GM23338 (cell line): ENCODE measurements around the gene ACSL3.

ENCODE experiments used
- CREB1 ChIP-seq: fragments of 250-450 bp; sonication (Bioruptor Pico); IDR thresholded peaks from 2 replicates; pipeline ENCODE4 v1.5.0; 2020; ENCODE audit warnings: low read depth, mild to moderate bottlenecking, moderate library complexity
- EZH2 ChIP-seq: fragments of 200-600 bp; sonication (generic); IDR thresholded peaks from one replicate; pipeline ENCODE4 v1.8.0; 2017; ENCODE audit warnings: antibody characterized with exemption, mild to moderate bottlenecking, low read depth; ENCODE audit not compliant: unreplicated experiment
- POLR2AphosphoS5 ChIP-seq: IDR thresholded peaks from 2 replicates; pipeline ENCODE4 v1.6.1; 2016; ENCODE audit warnings: antibody characterized with exemption, low read depth
- ZNF331 ChIP-seq: fragments of 250-450 bp; sonication (Bioruptor Pico); IDR thresholded peaks from 2 replicates; pipeline ENCODE4 v1.5.0; 2020; ENCODE audit warnings: low read depth, mild to moderate bottlenecking, moderate library complexity
- TF ChIP-seq, protein P1 (sequence below), 2 experiments: fragments of 200-600 bp in 1 of 2; sonication (generic) in 1 of 2; conservative IDR thresholded peaks; 2 replicates each; pipeline versions ENCODE4 v1.5.1 to v1.6.1; 2016 to 2017; ENCODE audit warnings: antibody characterized with exemption in 2 of 2, low read depth in 2 of 2, mild to moderate bottlenecking in 2 of 2, moderate library complexity in 1 of 2
- TF ChIP-seq, protein P2 (sequence below): IDR thresholded peaks from 2 replicates; pipeline ENCODE4 v1.6.1; 2016; ENCODE audit warnings: antibody characterized with exemption
- TF ChIP-seq, protein P3 (sequence below): IDR thresholded peaks from one replicate; pipeline ENCODE4 v1.6.1; 2018; ENCODE audit warnings: antibody characterized with exemption; ENCODE audit not compliant: unreplicated experiment
- TF ChIP-seq, protein P4 (sequence below): fragments of 250-450 bp; sonication (Bioruptor Pico); IDR thresholded peaks from 2 replicates; pipeline ENCODE4 v1.5.0; 2020; ENCODE audit warnings: mild to moderate bottlenecking, moderate library complexity

DNA sequence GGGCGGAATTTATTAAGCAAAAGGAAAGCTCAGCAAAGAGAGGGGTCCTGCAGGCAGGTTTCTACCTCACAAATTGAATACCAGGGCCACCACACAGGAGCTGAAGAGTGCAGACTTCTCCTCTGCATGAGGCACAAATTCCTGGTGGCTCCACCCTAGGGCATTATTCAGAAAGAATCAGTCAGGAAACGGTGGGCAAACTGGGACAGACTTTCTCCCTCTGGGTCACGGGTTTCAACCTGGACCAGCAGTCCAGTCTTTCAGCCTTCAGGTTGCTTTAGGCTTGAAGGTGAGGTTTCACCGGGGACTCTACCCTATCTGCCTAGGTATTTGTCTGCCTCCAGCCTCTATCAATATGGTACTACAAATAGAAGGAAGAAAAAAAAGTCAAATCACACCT lies 41.8 kb downstream of the ACSL3 start:
- TF ChIP-seq, protein P1, sequence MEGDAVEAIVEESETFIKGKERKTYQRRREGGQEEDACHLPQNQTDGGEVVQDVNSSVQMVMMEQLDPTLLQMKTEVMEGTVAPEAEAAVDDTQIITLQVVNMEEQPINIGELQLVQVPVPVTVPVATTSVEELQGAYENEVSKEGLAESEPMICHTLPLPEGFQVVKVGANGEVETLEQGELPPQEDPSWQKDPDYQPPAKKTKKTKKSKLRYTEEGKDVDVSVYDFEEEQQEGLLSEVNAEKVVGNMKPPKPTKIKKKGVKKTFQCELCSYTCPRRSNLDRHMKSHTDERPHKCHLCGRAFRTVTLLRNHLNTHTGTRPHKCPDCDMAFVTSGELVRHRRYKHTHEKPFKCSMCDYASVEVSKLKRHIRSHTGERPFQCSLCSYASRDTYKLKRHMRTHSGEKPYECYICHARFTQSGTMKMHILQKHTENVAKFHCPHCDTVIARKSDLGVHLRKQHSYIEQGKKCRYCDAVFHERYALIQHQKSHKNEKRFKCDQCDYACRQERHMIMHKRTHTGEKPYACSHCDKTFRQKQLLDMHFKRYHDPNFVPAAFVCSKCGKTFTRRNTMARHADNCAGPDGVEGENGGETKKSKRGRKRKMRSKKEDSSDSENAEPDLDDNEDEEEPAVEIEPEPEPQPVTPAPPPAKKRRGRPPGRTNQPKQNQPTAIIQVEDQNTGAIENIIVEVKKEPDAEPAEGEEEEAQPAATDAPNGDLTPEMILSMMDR (conservative IDR thresholded peaks at IDR 0.05; ENCODE audit: low read depth in 2 of 2), result no peak
- TF ChIP-seq POLR2AphosphoS5 (no peak), EZH2 (no peak), CREB1 (CRISPR knock-in tag) (no peak), ZNF331 (CRISPR knock-in tag) (no peak)
- TF ChIP-seq, protein P2, sequence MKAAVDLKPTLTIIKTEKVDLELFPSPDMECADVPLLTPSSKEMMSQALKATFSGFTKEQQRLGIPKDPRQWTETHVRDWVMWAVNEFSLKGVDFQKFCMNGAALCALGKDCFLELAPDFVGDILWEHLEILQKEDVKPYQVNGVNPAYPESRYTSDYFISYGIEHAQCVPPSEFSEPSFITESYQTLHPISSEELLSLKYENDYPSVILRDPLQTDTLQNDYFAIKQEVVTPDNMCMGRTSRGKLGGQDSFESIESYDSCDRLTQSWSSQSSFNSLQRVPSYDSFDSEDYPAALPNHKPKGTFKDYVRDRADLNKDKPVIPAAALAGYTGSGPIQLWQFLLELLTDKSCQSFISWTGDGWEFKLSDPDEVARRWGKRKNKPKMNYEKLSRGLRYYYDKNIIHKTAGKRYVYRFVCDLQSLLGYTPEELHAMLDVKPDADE, result no peak
- TF ChIP-seq, protein P3, sequence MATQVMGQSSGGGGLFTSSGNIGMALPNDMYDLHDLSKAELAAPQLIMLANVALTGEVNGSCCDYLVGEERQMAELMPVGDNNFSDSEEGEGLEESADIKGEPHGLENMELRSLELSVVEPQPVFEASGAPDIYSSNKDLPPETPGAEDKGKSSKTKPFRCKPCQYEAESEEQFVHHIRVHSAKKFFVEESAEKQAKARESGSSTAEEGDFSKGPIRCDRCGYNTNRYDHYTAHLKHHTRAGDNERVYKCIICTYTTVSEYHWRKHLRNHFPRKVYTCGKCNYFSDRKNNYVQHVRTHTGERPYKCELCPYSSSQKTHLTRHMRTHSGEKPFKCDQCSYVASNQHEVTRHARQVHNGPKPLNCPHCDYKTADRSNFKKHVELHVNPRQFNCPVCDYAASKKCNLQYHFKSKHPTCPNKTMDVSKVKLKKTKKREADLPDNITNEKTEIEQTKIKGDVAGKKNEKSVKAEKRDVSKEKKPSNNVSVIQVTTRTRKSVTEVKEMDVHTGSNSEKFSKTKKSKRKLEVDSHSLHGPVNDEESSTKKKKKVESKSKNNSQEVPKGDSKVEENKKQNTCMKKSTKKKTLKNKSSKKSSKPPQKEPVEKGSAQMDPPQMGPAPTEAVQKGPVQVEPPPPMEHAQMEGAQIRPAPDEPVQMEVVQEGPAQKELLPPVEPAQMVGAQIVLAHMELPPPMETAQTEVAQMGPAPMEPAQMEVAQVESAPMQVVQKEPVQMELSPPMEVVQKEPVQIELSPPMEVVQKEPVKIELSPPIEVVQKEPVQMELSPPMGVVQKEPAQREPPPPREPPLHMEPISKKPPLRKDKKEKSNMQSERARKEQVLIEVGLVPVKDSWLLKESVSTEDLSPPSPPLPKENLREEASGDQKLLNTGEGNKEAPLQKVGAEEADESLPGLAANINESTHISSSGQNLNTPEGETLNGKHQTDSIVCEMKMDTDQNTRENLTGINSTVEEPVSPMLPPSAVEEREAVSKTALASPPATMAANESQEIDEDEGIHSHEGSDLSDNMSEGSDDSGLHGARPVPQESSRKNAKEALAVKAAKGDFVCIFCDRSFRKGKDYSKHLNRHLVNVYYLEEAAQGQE, result no peak
- TF ChIP-seq, protein P4, sequence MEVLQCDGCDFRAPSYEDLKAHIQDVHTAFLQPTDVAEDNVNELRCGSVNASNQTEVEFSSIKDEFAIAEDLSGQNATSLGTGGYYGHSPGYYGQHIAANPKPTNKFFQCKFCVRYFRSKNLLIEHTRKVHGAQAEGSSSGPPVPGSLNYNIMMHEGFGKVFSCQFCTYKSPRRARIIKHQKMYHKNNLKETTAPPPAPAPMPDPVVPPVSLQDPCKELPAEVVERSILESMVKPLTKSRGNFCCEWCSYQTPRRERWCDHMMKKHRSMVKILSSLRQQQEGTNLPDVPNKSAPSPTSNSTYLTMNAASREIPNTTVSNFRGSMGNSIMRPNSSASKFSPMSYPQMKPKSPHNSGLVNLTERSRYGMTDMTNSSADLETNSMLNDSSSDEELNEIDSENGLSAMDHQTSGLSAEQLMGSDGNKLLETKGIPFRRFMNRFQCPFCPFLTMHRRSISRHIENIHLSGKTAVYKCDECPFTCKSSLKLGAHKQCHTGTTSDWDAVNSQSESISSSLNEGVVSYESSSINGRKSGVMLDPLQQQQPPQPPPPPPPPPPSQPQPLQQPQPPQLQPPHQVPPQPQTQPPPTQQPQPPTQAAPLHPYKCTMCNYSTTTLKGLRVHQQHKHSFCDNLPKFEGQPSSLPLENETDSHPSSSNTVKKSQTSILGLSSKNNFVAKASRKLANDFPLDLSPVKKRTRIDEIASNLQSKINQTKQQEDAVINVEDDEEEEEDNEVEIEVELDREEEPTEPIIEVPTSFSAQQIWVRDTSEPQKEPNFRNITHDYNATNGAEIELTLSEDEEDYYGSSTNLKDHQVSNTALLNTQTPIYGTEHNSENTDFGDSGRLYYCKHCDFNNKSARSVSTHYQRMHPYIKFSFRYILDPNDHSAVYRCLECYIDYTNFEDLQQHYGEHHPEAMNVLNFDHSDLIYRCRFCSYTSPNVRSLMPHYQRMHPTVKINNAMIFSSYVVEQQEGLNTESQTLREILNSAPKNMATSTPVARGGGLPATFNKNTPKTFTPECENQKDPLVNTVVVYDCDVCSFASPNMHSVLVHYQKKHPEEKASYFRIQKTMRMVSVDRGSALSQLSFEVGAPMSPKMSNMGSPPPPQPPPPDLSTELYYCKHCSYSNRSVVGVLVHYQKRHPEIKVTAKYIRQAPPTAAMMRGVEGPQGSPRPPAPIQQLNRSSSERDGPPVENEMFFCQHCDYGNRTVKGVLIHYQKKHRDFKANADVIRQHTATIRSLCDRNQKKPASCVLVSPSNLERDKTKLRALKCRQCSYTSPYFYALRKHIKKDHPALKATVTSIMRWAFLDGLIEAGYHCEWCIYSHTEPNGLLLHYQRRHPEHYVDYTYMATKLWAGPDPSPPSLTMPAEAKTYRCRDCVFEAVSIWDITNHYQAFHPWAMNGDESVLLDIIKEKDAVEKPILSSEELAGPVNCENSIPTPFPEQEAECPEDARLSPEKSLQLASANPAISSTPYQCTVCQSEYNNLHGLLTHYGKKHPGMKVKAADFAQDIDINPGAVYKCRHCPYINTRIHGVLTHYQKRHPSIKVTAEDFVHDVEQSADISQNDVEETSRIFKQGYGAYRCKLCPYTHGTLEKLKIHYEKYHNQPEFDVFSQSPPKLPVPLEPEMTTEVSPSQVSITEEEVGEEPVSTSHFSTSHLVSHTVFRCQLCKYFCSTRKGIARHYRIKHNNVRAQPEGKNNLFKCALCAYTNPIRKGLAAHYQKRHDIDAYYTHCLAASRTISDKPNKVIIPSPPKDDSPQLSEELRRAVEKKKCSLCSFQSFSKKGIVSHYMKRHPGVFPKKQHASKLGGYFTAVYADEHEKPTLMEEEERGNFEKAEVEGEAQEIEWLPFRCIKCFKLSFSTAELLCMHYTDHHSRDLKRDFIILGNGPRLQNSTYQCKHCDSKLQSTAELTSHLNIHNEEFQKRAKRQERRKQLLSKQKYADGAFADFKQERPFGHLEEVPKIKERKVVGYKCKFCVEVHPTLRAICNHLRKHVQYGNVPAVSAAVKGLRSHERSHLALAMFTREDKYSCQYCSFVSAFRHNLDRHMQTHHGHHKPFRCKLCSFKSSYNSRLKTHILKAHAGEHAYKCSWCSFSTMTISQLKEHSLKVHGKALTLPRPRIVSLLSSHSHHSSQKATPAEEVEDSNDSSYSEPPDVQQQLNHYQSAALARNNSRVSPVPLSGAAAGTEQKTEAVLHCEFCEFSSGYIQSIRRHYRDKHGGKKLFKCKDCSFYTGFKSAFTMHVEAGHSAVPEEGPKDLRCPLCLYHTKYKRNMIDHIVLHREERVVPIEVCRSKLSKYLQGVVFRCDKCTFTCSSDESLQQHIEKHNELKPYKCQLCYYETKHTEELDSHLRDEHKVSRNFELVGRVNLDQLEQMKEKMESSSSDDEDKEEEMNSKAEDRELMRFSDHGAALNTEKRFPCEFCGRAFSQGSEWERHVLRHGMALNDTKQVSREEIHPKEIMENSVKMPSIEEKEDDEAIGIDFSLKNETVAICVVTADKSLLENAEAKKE (CRISPR knock-in tag), result no peak
